Astrocyte of the cerebellum (primary cell): ENCODE measurements around the gene CCDC154.

ENCODE experiments used
- DNase-seq: peaks from one replicate; pipeline ENCODE4 v3.0.0-alpha.2; 2011; ENCODE audit warnings: low read depth
- H3K4me3 ChIP-seq: 2 replicates; pipeline ENCODE4 v1.5.1; 2011; ENCODE audit warnings: mild to moderate bottlenecking, low read depth, low read length, moderate library complexity
- CTCF ChIP-seq: IDR thresholded peaks from 2 replicates; pipeline ENCODE4 v1.5.1; 2012; ENCODE audit warnings: low read length, low read depth, moderate library complexity, mild to moderate bottlenecking; ENCODE audit errors: missing control alignments
- in situ Hi-C: cut with HindIII; loops from 2 replicates; pipeline ENCODE4 v1.10.0; 2017; ENCODE audit warnings: low sequenced_read_pairs

The CCDC154 gene, protein sequence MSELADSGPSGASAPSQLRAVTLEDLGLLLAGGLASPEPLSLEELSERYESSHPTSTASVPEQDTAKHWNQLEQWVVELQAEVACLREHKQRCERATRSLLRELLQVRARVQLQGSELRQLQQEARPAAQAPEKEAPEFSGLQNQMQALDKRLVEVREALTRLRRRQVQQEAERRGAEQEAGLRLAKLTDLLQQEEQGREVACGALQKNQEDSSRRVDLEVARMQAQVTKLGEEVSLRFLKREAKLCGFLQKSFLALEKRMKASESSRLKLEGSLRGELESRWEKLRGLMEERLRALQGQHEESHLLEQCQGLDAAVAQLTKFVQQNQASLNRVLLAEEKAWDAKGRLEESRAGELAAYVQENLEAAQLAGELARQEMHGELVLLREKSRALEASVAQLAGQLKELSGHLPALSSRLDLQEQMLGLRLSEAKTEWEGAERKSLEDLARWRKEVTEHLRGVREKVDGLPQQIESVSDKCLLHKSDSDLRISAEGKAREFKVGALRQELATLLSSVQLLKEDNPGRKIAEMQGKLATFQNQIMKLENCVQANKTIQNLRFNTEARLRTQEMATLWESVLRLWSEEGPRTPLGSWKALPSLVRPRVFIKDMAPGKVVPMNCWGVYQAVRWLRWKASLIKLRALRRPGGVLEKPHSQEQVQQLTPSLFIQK

GRCh38 chr16:1443980-1444729 lies at the start of gene CCDC154:
CCDC154 (minus strand) TSS chr16:1444556; CDS start chr16:1444322, 234 bp downstream.
- H3K4me3 ChIP-seq: no peak within 1 kb of the TSS
- DNase-seq: no peak
- no peak for TF ChIP-seq CTCF
- in situ Hi-C loops: no loop called here

GRCh38 chr16:1493746-1494094 lies 49.4 kb upstream of the CCDC154 start:
- no peak for TF ChIP-seq CTCF
- in situ Hi-C loops: loop anchor here (25.0 kb wide), 1 partner anchor 106 kb away; no protein-coding TSS in a partner anchor
- H3K4me3 ChIP-seq: peak overlapping the region; percentile 79
- DNase-seq: no peak

DNA sequence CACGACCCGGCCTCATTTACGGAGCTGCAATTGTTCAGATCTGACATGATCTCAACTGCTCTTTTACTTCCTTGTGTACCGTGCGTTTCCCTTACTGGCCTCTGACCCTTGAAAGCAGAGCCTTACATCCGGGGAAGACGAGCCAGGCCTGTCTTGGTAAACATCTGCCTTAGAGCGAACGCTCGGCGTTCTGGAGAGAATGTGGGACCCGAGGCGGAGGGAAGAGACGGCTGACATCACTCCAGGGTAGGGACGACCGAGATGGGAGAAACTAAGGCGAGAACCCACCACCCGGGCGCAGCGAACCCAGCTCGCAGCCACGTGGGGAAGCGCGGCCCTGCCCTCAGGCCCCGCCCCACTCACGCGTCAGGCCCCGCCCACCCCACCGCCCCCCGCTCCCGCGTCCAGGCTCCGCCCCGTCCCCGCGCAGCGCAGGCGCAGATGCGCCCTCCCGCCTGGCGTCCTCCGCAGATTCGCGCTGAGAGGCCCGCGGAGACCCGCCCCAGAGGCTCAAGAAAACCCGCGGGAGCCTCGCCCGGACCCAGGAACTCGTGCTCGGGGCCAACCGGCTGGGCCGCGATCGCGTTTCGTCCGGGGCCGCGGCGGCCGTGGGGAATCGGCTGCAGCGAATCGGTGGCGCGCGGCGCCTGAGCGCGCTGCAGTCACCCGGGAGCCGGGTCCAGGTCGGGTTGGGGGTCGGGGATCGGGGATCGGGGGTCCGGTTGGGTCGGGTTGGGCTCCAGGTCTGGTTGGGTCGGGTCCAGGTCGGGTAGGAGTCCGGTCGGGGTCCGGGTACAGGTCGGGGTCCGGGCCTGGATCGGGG lies 48.8 kb upstream of the CCDC154 start, which contains the start of gene TELO2:
Gene TELO2, plus strand, starts transcription at position 438 of the 823 bp plus-strand sequence. CDS start 922 bp downstream, outside the sequence.
- in situ Hi-C loops: loop anchor here (25.0 kb wide), 1 partner anchor 106 kb away; no protein-coding TSS in a partner anchor
- DNase-seq: peak; percentile 33
- TF ChIP-seq CTCF: no peak
- peak within 1 kb of the TSS; percentile 79 for H3K4me3 ChIP-seq

- no peak for TF ChIP-seq CTCF
- in situ Hi-C loops: loop anchor here (25.0 kb wide), 1 partner anchor 105 kb away; no protein-coding TSS in a partner anchor
- DNase-seq: no peak
- peak overlapping the region; percentile 79 for H3K4me3 ChIP-seq
Measured at GRCh38 chr16:1492082-1492922, 47.9 kb upstream of the CCDC154 start.

DNA sequence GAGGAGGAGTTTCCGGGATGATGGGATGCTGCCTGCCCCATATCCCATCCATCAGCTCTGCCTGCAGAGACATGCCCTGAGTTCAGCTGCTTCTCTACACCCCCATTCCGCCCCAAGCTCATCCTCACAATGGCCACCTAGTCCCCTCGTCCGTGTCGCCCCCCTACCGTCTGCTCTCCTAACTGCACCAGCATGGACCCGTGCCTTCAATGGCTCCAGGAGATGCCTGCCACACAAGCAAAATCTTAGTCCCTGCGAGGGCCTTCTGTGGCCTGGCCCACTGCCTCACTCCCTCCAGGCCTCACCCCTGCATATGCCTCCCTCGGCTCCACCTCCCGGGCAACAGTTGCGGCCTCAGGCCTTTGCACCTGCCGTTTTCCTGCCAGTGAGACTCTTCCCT lies 47.0 kb upstream of the CCDC154 start:
- no peak for TF ChIP-seq CTCF
- in situ Hi-C loops: loop anchor here (25.0 kb wide), 1 partner anchor 104 kb away; no protein-coding TSS in a partner anchor
- no peak for DNase-seq
- no peak overlapping the region for H3K4me3 ChIP-seq
